ENCODE results near the gene PRSS36. TPM values are rescaled to one million over a fixed set of nuclear protein-coding genes. Genes with fewer than 3 reads are reported as not detected.

PRSS36 gene
- total RNA-seq, 2 donors from 2014 or later, result 3.0 to 4.2 TPM

- ATAC-seq (no peak), DNase-seq (no peak)
- intact Hi-C loops (cut with DNase I), result loop anchor here in 1 of 2 donors (10.0 kb wide), 1 partner anchor 106 kb away; the partner anchor contains the start of gene HSD3B7
Measured at GRCh38 chr16:31090540-31090939, 59.3 kb downstream of the PRSS36 start.

GRCh38 chr16:31089199-31089598, 60.7 kb downstream of the PRSS36 start:
- intact Hi-C loops (cut with DNase I), result no loop called here
- no peak for DNase-seq
- ATAC-seq, result no peak

Other genes starting within 250 kb of the PRSS36 start
- 10 to 100 TPM in 1 of 2 donors, 1 to 10 TPM in 1; 6.4 to 10.1 TPM for gene FBXL19, start 226.5 kb downstream of the PRSS36 start, total RNA-seq
- gene ORAI3, start 201.0 kb downstream of the PRSS36 start, total RNA-seq, result 10 to 100 TPM in 1 of 2 donors, 1 to 10 TPM in 1; 8.8 to 14.2 TPM
- gene SETD1A, start 192.3 kb downstream of the PRSS36 start, total RNA-seq, result 10 to 100 TPM in 1 of 2 donors, 1 to 10 TPM in 1; 9.2 to 10.9 TPM
- 1 to 10 TPM; 9.8 to 10.0 TPM for gene HSD3B7, start 164.9 kb downstream of the PRSS36 start, total RNA-seq
- 1 to 10 TPM; 1.1 to 1.2 TPM for gene STX1B, start 139.4 kb downstream of the PRSS36 start, total RNA-seq
- gene STX4, start 116.5 kb downstream of the PRSS36 start, total RNA-seq, result 10 to 100 TPM; 45.8 to 53.4 TPM
- 1 to 10 TPM; 5.5 to 6.6 TPM for gene ZNF668, start 75.8 kb downstream of the PRSS36 start, total RNA-seq
- 1 to 10 TPM; 7.6 to 8.2 TPM for gene ZNF646, start 75.6 kb downstream of the PRSS36 start, total RNA-seq
- gene PRSS53, start 61.1 kb downstream of the PRSS36 start, total RNA-seq, result 1 to 10 TPM in 1 of 2 donors, under 1 TPM in 1; 0.71 to 1.1 TPM
- 10 to 100 TPM; 47.1 to 53.2 TPM for gene VKORC1, start 55.3 kb downstream of the PRSS36 start, total RNA-seq
- 10 to 100 TPM; 43.4 to 46.4 TPM for gene BCKDK, start 41.7 kb downstream of the PRSS36 start, total RNA-seq
- 10 to 100 TPM; 57.3 to 74.1 TPM for gene KAT8, start 32.4 kb downstream of the PRSS36 start, total RNA-seq
- under 1 TPM in 1 of 2 donors, not detected in 1; 0.21 TPM for gene PRSS8, start 14.3 kb downstream of the PRSS36 start, total RNA-seq
- gene FUS, start 30.1 kb upstream of the PRSS36 start, total RNA-seq, result 100 to 1,000 TPM in 1 of 2 donors, 10 to 100 TPM in 1; 99.5 to 192 TPM
- 10 to 100 TPM; 10.8 to 19.1 TPM for gene PYCARD, start 52.7 kb upstream of the PRSS36 start, total RNA-seq
- gene TRIM72, start 64.1 kb upstream of the PRSS36 start, total RNA-seq, result under 1 TPM; 0.44 to 0.47 TPM
- not detected for gene PYDC1, start 67.1 kb upstream of the PRSS36 start, total RNA-seq
- gene ITGAM, start 109.9 kb upstream of the PRSS36 start, total RNA-seq, result 10 to 100 TPM in 1 of 2 donors, 1 to 10 TPM in 1; 7.4 to 22.1 TPM
- 1 to 10 TPM; 1.7 to 3.5 TPM for gene ITGAX, start 205.1 kb upstream of the PRSS36 start, total RNA-seq
- under 1 TPM in 1 of 2 donors, not detected in 1; 0.24 TPM for gene ITGAD, start 243.3 kb upstream of the PRSS36 start, total RNA-seq